GM12801 (cell line): Measurements from ENCODE around the gene SEMA5A.

Source experiments
- TF ChIP-seq, protein P1 (sequence below): IDR thresholded peaks from one replicate; pipeline ENCODE4 v1.5.1; 2011; ENCODE audit warnings: control low read depth; ENCODE audit not compliant: insufficient read length; ENCODE audit errors: extremely low read depth

Gene SEMA5A

DNA sequence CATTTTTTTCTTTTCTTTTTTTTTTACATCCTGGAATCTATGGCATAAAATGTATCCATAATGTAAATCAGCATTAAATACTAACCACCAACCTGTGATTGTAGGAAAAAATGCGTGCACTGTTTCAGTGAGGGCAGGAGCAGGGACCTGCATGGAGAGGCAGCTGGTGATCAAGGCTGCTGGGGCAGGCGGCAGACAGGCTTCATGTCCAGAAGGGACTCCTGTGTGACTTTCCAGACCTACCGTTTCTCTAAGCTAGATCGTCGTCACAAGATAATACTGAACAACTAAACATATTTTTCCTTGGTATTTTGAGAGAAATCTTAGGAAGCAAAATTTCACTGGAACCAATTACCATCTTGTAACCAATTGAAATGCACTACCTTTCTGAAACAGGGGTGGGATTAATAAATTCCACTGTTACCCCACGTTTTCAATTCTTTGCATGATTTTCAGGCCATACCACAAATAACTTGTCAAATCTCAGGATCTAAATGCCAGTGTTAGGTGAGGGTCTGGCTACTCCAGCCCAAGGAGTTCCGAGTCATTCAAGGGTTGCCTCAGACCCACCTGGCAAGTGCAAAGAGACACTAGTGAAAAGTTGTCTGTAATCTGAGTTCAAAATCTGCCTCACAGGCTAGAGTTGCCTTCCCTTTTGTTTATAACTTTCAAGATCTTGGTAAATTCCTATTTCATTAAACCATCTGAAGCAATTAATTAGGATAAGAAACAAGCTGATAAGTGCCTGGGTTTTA is 198.2 kb downstream of the SEMA5A start:
- TF ChIP-seq, protein P1, sequence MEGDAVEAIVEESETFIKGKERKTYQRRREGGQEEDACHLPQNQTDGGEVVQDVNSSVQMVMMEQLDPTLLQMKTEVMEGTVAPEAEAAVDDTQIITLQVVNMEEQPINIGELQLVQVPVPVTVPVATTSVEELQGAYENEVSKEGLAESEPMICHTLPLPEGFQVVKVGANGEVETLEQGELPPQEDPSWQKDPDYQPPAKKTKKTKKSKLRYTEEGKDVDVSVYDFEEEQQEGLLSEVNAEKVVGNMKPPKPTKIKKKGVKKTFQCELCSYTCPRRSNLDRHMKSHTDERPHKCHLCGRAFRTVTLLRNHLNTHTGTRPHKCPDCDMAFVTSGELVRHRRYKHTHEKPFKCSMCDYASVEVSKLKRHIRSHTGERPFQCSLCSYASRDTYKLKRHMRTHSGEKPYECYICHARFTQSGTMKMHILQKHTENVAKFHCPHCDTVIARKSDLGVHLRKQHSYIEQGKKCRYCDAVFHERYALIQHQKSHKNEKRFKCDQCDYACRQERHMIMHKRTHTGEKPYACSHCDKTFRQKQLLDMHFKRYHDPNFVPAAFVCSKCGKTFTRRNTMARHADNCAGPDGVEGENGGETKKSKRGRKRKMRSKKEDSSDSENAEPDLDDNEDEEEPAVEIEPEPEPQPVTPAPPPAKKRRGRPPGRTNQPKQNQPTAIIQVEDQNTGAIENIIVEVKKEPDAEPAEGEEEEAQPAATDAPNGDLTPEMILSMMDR = no peak

DNA sequence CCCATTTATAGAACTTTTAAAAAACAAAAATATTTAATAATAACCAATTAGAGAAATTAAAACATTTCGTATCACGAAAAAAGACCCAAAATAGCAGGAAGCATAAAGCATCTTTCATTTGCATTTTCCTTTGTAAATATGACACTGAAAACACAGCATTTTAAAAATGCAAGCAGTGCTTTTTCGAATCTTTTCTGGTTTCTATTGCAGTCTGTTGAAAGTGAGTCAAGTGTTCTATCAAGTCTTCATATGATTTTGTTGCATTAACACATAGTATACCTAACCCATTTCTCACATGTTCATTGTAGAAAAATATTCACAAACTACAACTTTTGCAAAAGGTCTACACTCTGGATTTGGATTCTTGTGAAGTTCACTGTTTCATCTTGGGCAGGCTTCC is 198.8 kb downstream of the SEMA5A start:
- TF ChIP-seq, protein P1 = no peak

DNA sequence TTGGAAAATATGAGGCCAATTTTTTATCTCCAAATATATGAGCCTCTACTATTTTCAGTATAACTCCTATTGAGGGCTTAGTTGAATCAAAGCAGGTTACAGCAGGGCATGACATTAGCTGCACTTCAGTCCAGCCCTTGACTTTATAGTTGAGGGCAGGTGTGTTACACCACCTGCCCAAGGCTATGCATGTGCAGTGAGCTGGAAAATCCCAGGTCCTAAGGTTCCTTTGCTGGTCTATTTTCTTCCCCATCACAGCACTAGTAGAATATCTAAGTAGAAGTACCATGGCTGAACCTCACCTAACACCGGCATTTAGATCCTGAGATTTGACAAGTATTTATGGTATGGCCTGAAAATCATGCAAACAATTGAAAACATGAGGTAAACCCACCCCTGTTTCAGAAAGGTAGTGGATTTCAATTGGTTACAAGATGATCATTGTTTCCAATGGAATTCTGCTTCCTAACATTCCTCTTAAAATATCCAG is 201.1 kb downstream of the SEMA5A start:
- TF ChIP-seq, protein P1 = no peak

DNA sequence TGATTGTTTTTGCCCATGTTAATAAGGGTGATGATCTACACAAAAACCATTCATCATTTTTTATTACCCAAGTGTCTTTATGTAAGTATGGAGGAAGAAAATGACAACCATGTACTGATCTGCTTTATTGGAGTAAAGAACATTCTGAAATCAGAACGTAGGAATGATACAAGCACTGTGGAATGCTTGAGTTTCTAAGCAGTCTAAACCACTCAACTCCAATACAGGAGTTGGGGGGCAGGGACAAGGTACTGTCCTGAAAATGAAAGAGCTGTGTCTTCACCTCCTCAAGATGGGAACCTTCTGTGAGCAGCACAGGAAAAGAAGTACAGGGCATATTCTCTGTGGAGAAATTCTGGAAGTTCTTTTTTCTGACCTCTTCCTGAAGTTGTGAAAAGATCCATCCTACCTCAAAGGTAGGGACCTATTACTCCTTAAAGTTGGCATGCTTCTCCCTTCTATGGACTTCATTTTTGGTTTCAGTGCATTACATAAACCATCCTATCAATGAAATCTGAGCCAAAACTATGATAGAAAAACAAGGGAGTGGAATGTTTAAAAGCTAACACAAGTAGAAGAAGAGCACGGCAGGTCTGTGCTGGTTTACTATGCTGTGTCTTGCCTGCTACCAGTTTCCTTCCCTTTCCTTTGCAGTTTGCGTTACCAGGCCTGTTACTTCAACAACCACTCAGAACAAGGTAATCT is 202.6 kb downstream of the SEMA5A start:
- TF ChIP-seq, protein P1 = no peak

DNA sequence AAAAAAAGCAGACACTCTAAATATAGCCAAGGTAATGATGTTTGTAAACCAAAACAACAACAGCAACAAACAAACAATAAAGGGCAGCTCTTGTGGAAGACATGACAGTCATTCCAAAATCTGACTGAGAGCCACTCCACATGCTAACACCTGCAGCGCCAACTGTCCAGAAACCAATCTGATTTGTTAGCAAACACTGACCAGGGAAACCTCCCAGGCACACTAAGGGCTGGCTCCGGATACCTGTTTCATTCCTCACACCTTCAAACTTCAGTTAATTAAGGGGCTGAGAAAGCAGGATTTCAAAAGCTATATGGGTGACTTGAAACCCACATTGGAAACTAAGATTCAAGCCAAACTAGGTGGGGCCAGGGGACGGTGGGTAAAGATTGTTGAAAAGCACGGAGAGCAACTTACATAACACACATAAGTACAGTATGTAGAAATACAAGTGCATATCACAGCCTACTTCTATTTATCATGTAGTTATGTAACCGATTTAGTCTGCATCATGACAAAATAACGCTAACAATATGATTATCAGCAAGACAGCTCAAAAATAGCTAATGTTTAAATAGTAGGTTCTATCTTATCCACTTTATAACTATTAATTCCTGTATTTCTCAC is 203.6 kb downstream of the SEMA5A start:
- TF ChIP-seq, protein P1 = no peak

DNA sequence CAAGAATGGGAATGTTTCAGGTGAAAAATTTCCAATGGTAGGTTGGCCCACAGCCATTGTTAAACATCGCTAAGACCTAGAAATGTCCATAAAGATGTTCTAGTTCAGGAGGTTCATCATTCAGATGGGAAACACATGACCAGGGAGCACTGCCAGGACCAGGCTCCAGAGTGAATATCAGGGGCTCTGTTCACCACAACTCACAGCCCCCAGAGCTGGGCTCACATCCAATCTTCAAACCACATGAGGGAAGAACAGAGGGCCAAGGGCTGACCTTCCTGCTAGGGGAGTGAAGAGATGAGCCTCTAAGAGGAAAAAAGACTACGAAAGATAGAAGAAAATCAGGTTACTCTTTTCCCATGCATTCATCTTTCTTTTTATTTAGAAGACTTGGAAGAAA is 205.8 kb downstream of the SEMA5A start:
- TF ChIP-seq, protein P1 = no peak

DNA sequence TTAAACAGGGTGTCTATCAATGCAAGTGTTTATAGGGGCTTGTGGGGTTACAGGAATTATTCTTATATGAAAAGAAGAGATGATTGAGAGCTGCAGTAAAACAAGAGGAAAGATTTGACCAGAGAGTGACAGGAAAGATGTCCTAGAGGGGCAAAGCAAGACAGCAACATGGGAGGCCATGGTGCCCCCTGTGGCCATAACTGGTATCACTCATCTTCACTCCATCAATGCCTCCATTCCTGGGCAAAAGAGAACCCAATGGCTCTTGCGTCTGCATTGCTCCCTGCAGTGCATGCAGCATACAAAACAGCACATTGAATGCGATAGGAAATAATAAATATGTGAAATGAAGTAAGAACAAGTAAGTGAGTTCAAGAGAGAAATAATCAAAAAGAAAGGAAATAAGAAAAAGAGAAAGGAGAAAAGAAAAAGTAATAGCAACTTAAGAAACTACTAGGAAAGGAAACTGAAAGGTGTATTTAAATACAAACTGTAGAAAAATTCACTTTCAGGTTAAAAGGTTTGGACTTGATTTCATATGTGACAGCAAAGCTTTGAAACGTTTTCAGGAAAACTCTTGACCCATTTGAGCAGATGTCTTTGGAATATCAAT is 206.6 kb downstream of the SEMA5A start:
- TF ChIP-seq, protein P1 = no peak
